Gastroesophageal sphincter (tissue), 4 donors: ENCODE results near the gene CPXM2. TPM values are rescaled to one million over a fixed set of nuclear protein-coding genes. Genes with fewer than 3 reads are reported as not detected.

ENCODE experiments used
- ATAC-seq: fragments of 150-250 bp; one replicate; pipeline ENCODE4 v1.9.1; 2016; ENCODE audit warnings: mild to moderate bottlenecking, moderate library complexity
- H3K27ac ChIP-seq, 4 donors: fragments of 200-600 bp; sonication (generic) in 3 of 4; 1 replicate in 3 of 4; 2 replicates in 1 of 4; pipeline ENCODE4 v1.5.1; 2016 to 2019
- H3K27me3 ChIP-seq: fragments of 200-600 bp; sonication (generic); one replicate; pipeline ENCODE4 v1.5.1; 2019
- H3K36me3 ChIP-seq, 2 donors: fragments of 200-600 bp; sonication (generic); one replicate each; pipeline ENCODE4 v1.5.1; 2019; ENCODE audit warnings: control low read depth in 1 of 2
- H3K4me1 ChIP-seq, 3 donors: fragments of 200-600 bp; sonication (generic); 1 replicate in 2 of 3; 2 replicates in 1 of 3; pipeline ENCODE4 v1.5.1; 2016 to 2019; ENCODE audit warnings: control low read depth in 2 of 3
- H3K4me3 ChIP-seq, 2 donors: fragments of 200-600 bp; sonication (generic); one replicate each; pipeline ENCODE4 v1.5.1; 2019; ENCODE audit warnings: mild to moderate bottlenecking in 1 of 2, moderate library complexity in 1 of 2
- H3K9me3 ChIP-seq, 3 donors: fragments of 200-600 bp; sonication (generic); one replicate each; pipeline ENCODE4 v1.5.1; 2017 to 2019; ENCODE audit warnings: control low read depth in 2 of 3
- CTCF ChIP-seq, 4 experiments: fragments of 200-600 bp in 2 of 4; fragments of 450-650 bp in 2 of 4; sonication (generic) in 1 of 4; IDR thresholded peaks; one replicate each; pipeline ENCODE4 v1.5.1; 2017 to 2019; ENCODE audit warnings: antibody characterized with exemption in 4 of 4, mild to moderate bottlenecking in 2 of 4, moderate library complexity in 2 of 4
- EP300 ChIP-seq: sonication (generic); formaldehyde crosslinking; IDR thresholded peaks from one replicate; pipeline ENCODE4 v1.6.1; 2017; ENCODE audit warnings: antibody characterized with exemption, mild to moderate bottlenecking
- POLR2A ChIP-seq, 2 donors: fragments of 450-650 bp; IDR thresholded peaks; one replicate each; pipeline ENCODE4 v1.6.1; 2017; ENCODE audit warnings: antibody characterized with exemption in 2 of 2, mild to moderate bottlenecking in 2 of 2, moderate library complexity in 1 of 2
- POLR2AphosphoS5 ChIP-seq: sonication (generic); formaldehyde crosslinking; IDR thresholded peaks from one replicate; pipeline ENCODE4 v1.6.1; 2017; ENCODE audit warnings: antibody characterized with exemption
- WGBS, 2 donors: methylation state at CpG; one replicate each; pipeline ENCODE4 v1.1.5; 2018; ENCODE audit warnings: low coverage in 1 of 2; 5-methylcytosine and 5-hydroxymethylcytosine counted together
- total RNA-seq, 4 donors: library from RNA; depleted of rRNA; stranded (reverse); fragments of >200 nt; gene quantifications; one replicate each; pipeline ENCODE4 v1.1.0, GENCODE V29; 2016

CPXM2 gene
- total RNA-seq, 4 donors from 2014 or later: 57.1 to 165 (median 85.1) TPM

- ATAC-seq: peak; percentile 58
- 18 to 47% methylated on average over 3 to 5 of the region's 6 CpGs for WGBS, 2 donors
- TF ChIP-seq CTCF (IDR thresholded peaks at IDR 0.05) (no peak), POLR2A (IDR thresholded peaks at IDR 0.05) (no peak), EP300 (no peak), POLR2AphosphoS5 (peak; percentile 31)
- Histone ChIP-seq H3K9me3 (no peaks in the 10 kb centered on the region), H3K27me3 (no peaks in the 10 kb centered on the region), H3K4me1 (peaks cover 6 to 92% (median 31%) of the 10 kb centered on the region in 3 donors), H3K27ac (peak overlapping the region; percentile 14 to 99 (median 77)), H3K36me3 (no peaks in the 10 kb centered on the region), H3K4me3 (no peak overlapping the region)
These were observed 6.0 kb downstream of the CPXM2 start for GRCh38 chr10:123885406-123886170.

- peaks cover 6 to 96% (median 31%) of the 10 kb centered on the region in 3 donors for H3K4me1 ChIP-seq
- TF ChIP-seq CTCF (IDR thresholded peaks at IDR 0.05) (no peak), POLR2AphosphoS5 (no peak), POLR2A (IDR thresholded peaks at IDR 0.05) (no peak), EP300 (no peak)
- H3K27ac ChIP-seq: peak overlapping the region; percentile 35 to 99 (median 77)
- no peak for ATAC-seq
- H3K36me3 ChIP-seq: peaks cover 0 to 3% of the 10 kb centered on the region in 2 donors
- no peaks in the 10 kb centered on the region for H3K9me3 ChIP-seq
- H3K27me3 ChIP-seq: no peaks in the 10 kb centered on the region
- no peak overlapping the region for H3K4me3 ChIP-seq
- WGBS, 2 donors: 76 to 83% methylated on average over 3 to 4 of the region's 5 CpGs
These were observed 6.7 kb downstream of the CPXM2 start for GRCh38 chr10:123884907-123885381.

GRCh38 chr10:123884351-123884906 is 7.2 kb downstream of the CPXM2 start:
- Histone ChIP-seq H3K27ac (peak overlapping the region; percentile 35 to 99 (median 77)), H3K36me3 (peaks cover 0 to 8% of the 10 kb centered on the region in 2 donors), H3K4me3 (no peak overlapping the region), H3K4me1 (peaks cover 6 to 96% (median 31%) of the 10 kb centered on the region in 3 donors), H3K9me3 (no peaks in the 10 kb centered on the region), H3K27me3 (no peaks in the 10 kb centered on the region)
- no peak for TF ChIP-seq POLR2A (IDR thresholded peaks at IDR 0.05)
- no peak for TF ChIP-seq CTCF (IDR thresholded peaks at IDR 0.05)
- no peak for TF ChIP-seq EP300
- no peak for TF ChIP-seq POLR2AphosphoS5
- ATAC-seq: no peak
- 44 to 68% methylated on average over 6 to 7 of the region's 7 CpGs for WGBS, 2 donors

- Histone ChIP-seq H3K4me1 (peaks cover 6 to 96% (median 31%) of the 10 kb centered on the region in 3 donors), H3K27ac (peak overlapping the region; percentile 10 to 99 (median 77)), H3K4me3 (no peak overlapping the region), H3K36me3 (peaks cover 0 to 10% of the 10 kb centered on the region in 2 donors), H3K9me3 (no peaks in the 10 kb centered on the region), H3K27me3 (no peaks in the 10 kb centered on the region)
- no peak for ATAC-seq
- TF ChIP-seq CTCF (IDR thresholded peaks at IDR 0.05) (no peak), EP300 (no peak), POLR2A (IDR thresholded peaks at IDR 0.05) (no peak), POLR2AphosphoS5 (no peak)
- 13 to 53% methylated on average over 3 to 5 of the region's 5 CpGs for WGBS, 2 donors
These were observed 7.8 kb downstream of the CPXM2 start for GRCh38 chr10:123883673-123884320.
